NCI-H1694 (cell line): Measurements from ENCODE around the gene ZDHHC4.

Source experiments
- DNase-seq: peaks from one replicate; lab custom pipeline; 2025; lab: John Stamatoyannopoulos, UW

ZDHHC4 gene

GRCh38 chr7:6636741-6637543 is 59.7 kb downstream of the ZDHHC4 start, which contains the start of gene ZNF316:
Gene ZNF316 (plus strand): TSS chr7:6637318. CDS start chr7:6642410, 5,092 bp downstream.
- no peak for DNase-seq

DNA sequence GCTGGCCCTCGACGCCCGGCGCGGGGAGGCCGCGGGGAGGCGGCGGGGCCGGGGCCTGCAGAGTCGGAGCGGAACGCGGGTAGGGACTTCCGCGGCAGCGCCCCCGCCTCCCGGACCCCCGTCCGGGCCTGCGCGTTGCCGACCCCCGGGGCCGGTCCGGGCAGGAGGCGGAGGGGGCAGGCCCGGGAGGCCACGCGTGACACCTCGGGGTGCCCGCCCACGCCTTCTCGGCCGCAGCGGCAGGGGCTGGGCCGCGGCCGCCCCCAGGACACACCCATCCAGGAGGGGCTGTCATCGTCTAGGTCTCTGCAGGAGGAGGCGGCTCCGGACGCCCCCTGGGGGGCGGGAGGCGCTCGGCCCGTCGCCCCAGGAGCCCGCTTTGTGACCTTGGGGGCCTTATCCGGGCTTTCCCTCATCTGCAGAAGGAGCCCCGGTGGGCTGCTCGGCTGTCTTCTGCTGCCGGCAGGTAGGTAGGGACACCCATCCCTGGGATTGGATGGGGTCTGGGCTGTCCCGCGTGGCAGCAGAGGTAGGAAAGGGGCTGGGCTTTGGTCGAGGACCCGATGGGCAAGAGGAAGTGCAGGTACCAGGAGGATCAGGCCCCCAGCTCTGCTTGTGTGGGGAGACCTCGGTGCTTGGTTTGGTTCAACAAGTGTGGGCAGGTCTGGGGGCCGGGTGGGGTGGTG is 60.4 kb downstream of the ZDHHC4 start:
- no peak for DNase-seq
